ACHN (cell line): Measurements from ENCODE around the gene ARID5A.
"Not testable (repeated sequence)": the region's sequence is repeated elsewhere in the genome, so short reads cannot be mapped to it uniquely, and the experiment has no call there.

Experiments
- DNase-seq: peaks from one replicate; pipeline ENCODE4 v3.0.0-alpha.2; 2015
- in situ Hi-C: cut with HindIII; loops from 2 replicates; pipeline ENCODE4 v1.10.0; 2017; ENCODE audit warnings: low sequenced_read_pairs, low pct_ligation_motif_present, low pct_unique_long_range_greater_than_20kb

The ARID5A gene, protein sequence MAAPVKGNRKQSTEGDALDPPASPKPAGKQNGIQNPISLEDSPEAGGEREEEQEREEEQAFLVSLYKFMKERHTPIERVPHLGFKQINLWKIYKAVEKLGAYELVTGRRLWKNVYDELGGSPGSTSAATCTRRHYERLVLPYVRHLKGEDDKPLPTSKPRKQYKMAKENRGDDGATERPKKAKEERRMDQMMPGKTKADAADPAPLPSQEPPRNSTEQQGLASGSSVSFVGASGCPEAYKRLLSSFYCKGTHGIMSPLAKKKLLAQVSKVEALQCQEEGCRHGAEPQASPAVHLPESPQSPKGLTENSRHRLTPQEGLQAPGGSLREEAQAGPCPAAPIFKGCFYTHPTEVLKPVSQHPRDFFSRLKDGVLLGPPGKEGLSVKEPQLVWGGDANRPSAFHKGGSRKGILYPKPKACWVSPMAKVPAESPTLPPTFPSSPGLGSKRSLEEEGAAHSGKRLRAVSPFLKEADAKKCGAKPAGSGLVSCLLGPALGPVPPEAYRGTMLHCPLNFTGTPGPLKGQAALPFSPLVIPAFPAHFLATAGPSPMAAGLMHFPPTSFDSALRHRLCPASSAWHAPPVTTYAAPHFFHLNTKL

DNA sequence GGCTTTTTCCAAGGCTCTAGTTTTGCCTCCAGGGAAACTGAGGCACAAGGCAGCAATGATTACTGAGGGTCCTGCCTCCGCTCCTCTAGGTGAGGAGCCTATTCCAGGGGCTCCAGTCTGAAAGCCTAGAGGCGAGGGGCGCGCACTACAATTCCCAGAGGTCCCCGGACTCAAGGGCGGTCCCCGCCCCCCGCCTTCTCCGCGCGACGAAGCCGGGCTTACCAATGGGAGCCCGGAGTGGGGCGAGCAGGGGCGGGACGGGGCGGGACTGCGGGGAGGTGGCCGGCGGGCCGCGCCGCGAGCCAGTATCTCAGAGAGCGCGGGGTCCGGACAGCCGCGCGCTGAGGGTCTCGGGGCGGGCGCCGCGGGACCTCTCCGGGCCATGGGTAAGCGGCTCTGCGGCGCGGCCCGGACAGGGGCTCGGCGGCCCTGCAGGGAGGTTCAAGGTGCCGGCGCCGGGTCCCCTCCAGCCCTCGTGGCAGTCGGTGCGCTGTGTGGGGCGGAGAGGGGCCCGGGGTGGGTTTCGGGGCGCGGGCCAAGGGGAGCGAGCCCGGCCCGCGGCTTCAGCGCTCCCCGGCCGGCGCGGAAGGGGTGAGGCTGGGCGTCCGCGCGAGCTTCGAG, at the start of gene ARID5A:
TSS of gene ARID5A (plus strand) at position 308 of the 621 bp plus-strand sequence. CDS start at position 383, 75 bp downstream.
- DNase-seq: peak; percentile 92
- in situ Hi-C loops: no loop called here

GRCh38 chr2:96489261-96489660, 47.3 kb upstream of the ARID5A start:
- DNase-seq: no peak

DNA sequence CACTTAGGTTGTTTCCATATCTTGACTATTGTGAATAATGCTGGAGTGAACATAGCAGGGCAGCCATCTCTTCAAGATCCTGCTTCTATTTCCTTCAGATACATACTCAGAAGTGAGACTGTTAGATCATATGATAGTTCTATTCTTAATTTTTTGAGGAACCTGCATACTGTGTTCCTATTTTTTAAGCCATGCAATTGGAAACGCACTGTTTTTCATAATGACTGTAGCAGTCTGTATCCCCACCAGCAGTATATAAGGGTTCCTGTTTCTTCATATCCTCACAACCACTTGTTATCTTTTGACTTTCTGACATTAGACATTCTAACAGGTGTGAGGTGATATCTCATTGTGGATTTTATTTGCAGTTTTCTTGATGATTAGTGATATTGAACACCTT, 46.9 kb upstream of the ARID5A start:
- in situ Hi-C loops: no loop called here

More at GRCh38 chr2:96489261-96489660, 47.3 kb upstream of the ARID5A start:
- in situ Hi-C loops: no loop called here

GRCh38 chr2:96491860-96492497, 44.6 kb upstream of the ARID5A start:
- in situ Hi-C loops: no loop called here
- DNase-seq: no peak

More for the DNA sequence above, 46.9 kb upstream of the ARID5A start:
- no peak for DNase-seq

- DNase-seq: peak; percentile 71
- in situ Hi-C loops: no loop called here
Measured at GRCh38 chr2:96493072-96493471, 43.5 kb upstream of the ARID5A start.

DNA sequence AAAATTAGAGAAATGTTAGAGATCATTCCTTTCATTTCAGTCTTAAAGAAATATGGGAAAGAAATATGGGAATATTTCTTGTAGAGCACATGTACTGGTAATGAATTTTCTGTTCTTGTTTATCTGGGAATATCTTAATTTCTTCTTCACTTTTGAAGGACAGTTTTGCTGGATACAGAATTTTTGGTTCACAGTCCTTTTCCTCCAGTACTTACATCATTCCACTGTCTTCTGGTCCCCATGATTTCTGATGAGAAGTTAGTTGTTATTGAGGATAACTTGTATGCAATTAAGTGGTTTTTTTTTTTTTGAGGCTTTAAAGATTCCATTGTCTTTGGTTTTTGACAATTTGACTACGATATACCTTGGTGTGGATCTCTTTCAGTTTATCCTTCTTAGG, 42.4 kb upstream of the ARID5A start:
- in situ Hi-C loops: no loop called here
- no peak for DNase-seq

DNA sequence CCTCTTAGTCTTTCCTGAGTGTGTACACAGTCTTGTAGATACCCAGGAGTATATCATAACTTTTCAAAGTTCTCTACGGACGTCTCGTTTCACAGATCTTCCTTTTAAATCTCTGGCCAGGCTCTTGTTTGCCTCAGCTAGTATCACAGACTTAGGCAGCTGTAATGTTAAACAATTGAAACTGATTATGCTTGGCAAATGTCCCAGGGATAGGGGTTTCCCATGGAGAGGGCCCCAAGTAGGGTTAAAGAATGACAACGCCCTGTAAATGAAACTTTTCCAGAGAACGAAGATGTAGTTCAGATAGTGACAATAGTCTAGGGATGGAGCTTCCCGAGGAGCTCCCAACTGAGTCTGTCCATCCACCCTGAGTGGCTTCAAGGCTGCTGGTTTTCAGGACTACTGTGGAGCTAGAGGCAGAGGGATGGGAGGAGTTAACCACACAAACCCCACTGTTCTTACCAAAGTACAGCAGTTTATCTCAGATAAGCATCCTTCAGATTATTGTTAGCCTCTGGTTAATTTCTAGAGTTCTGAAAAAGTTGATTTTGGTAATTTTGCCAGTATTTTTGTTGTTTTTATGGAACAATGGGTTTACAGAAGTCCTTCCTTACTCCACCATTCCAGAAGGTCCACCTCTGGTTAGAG, 40.4 kb upstream of the ARID5A start:
- in situ Hi-C loops: no loop called here
- DNase-seq: no peak

- in situ Hi-C loops: no loop called here
- DNase-seq: no peak
Measured at GRCh38 chr2:96498021-96498431, 38.5 kb upstream of the ARID5A start.

DNA sequence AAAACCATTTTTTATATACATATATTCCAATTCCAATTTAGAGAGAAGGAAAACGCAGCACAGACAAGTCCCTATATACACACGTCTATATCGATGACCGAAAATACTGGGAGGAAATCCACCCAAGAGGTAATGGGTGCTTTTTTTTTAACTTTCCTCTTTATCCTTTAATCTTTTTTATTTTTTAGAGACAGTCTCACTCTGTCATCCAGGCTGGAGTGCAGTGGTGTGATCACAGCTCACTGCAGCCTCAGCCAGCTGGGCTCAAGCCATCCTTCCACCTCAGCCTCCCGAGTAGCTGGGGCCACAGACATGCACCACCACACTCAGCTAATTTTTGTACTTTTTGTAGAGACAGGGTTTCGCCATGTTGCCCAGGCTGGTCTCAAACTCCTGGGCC, 37.9 kb upstream of the ARID5A start:
- DNase-seq, in situ Hi-C loops: not testable (repeated sequence)

DNA sequence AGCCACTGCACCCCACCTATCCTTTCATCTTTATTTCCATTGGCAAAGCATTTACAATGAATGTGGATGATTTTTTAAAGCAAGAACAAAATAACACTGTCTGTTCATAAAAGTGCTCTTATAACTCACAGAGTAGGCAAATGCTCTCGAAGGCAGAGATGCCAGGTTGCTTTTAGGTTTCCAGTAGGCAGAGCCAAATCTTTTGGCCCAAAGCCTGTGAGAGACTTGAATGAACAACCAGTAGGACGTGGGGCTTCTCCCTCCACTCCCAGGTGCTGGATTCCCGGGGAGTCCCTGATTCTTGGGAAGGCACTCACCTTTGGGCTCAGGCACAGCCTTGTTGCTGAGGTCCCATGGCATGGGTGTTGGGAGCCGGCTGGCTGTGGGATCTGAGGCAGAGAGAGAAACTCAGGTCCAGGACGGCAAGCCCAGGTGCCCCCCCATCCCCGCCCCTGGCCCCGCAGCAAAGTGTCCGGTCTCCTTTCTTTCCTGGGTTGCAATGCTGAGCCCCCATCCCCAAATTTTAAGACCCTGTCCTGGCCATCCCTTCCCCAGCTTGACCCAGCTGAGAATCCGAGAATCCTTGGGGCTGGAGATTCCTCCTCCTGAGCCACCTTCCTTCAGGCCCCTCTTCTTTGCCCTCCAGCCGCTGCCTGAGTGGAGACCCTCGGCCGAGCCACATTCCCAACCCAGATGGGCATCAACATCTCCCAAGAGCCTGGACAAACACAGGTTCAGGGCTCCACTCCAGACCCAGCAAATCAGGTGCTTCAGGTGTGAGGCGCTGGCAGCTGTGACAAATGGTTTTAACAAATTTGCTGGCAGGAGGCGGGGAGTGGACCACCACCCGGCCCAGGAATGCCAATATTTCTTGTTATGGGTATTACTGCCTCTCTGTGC, 37.2 kb upstream of the ARID5A start:
- no peak for DNase-seq
- in situ Hi-C loops: no loop called here

DNA sequence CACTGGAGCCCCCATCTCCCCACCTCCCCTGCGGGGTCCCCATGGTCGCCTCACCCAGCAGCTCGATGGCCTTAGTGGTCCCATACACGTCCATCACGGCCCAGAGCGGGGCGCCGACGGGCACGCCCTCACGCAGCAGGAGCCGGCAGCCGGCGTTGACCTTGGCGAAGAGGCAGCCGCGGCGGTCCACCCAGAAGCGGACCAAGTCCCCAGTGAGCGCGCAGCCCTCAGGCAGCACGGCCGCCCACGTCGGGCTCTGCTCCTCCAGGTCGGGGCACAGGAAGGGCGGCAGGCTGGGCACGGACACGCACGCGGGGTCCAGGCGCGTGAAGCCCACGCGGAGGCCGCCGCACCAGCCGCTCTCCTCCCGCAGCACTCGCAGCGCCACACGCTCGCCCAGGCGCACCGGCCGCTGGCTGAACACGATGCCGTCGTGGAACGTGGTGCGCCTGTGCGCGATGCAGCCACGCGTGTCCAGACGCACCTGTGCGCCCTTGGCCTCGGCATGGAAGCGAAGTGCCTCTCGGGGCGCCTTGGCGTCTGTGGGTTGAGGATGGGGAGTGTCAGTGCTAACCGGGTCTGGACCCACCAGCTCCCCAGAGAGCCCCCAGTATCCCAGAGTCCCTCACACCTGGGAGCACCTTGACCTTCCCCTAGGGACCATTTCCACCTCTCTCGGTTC, 36.0 kb upstream of the ARID5A start:
- DNase-seq: no peak
- in situ Hi-C loops: no loop called here

DNA sequence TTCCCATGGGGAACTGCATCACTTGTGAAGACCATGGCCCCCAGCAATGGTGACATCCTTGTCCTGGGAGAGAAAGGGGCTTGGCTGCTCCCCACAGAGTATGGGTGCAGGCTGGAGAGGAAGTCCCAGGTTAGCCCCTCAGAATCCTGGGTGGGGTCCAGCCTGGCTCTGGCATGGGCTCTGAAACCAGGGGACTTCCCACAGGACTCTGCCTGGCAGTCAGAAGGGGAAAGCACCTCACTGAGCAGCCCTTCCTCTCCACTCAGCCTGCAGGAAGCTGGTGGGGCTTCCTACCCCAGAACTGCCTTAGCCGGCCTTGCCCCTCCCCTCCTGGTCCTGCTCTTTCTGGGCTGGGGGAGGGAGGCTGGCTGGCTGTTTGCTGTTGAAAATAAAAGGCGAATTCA, 35.1 kb upstream of the ARID5A start:
- in situ Hi-C loops: no loop called here
- DNase-seq: no peak

- in situ Hi-C loops: no loop called here
- DNase-seq: no peak
Measured at GRCh38 chr2:96501886-96502810, 34.4 kb upstream of the ARID5A start.

DNA sequence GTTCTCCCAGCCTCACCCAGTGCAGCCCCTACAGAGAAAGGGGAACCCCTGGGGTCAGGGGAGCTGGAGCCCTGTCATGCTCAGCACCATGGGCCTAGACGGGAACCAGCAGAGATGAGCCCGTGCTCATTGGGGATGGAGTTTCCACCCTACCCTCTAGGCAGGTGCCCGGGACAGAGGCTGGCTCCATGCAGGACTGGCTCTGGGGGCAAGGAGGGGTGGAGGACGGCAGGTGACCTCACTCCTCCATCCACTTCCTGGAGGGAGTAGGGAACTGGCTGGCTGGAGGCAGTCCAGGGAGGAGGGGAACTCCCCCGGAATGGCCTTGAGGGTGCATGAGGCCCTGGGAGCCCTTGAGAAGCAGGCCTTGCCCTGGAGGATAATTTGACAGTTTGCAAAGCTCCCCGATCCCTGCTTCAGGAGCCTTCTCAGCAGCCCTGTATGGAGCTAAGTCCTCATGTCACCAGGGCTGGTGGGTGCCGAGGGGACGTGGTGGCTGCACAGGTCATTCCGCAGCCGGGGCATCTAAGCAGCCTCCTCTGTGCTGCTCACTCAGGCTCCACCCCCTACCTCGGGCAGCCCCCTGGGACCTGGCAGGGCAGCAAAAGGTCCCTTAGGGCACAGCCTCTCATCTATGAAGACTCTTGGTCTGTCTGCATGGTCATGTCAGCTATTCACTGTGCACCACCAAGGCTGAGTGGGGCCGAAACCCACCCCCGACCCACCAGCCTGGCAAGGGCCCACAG, 33.5 kb upstream of the ARID5A start:
- in situ Hi-C loops: no loop called here
- DNase-seq: no peak

DNA sequence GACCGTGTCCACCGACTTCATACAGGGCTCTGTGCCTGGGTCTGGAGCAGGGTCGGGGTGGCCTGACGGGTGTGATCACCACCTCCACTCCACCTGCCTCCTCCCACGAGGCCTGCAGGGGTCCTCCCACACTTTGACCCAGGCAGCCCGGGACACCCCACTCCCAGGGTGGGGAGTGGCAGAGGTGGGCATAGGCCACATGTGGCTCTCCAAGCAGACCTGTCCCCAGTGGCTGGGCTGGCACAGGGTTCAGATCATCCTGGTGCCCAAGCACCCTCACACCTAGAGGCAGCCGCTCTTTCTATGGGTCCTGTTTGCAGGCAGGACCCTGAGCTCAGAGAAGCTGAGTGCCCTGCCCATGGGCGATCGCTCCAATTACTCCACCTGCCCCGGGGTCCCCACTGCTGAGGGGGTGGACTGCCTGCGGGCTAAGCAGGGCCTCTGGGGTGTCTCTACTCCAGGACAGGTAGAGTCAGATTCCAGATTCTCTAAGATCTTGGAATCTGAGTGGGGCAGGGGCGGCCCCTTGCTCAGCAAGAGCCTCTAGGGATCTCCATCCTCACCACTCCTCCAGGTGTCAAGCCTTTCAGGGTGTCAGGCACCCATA, 32.8 kb upstream of the ARID5A start:
- no peak for DNase-seq
- in situ Hi-C loops: no loop called here
